Stimulated activated CD8-positive, alpha-beta memory T cell treated with anti-CD3 and anti-CD28 coated beads, Interleukin-15, amount 100 ng/mL, for 4 hours (primary cell): Measurements from ENCODE around the gene TMEM198.

ENCODE experiments used
- DNase-seq, 2 donors: peaks; one replicate each; pipeline ENCODE4 v3.0.0-alpha.2; 2020; ENCODE audit warnings: low read depth in 2 of 2

The TMEM198 gene

GRCh38 chr2:219562049-219563020 is 18.5 kb downstream of the TMEM198 start:
- DNase-seq, result no peak

- DNase-seq, result no peak
These were observed 19.6 kb downstream of the TMEM198 start for GRCh38 chr2:219563271-219563928.

GRCh38 chr2:219565130-219566080 is 21.6 kb downstream of the TMEM198 start:
- DNase-seq, result no peak

- DNase-seq, result no peak
These were observed 22.8 kb downstream of the TMEM198 start for GRCh38 chr2:219566640-219567039.

GRCh38 chr2:219567131-219567530 is 23.3 kb downstream of the TMEM198 start:
- no peak for DNase-seq

- DNase-seq, result no peak
These were observed 24.0 kb downstream of the TMEM198 start for GRCh38 chr2:219567791-219568361.

- no peak for DNase-seq
These were observed 25.2 kb downstream of the TMEM198 start for GRCh38 chr2:219569041-219569440.

- DNase-seq, result no peak
These were observed 25.8 kb downstream of the TMEM198 start for GRCh38 chr2:219569635-219570034.

- DNase-seq, result no peak
These were observed 26.5 kb downstream of the TMEM198 start for GRCh38 chr2:219570194-219570923.

- no peak for DNase-seq
These were observed 27.1 kb downstream of the TMEM198 start for GRCh38 chr2:219570924-219571310.

- no peak for DNase-seq
These were observed 27.7 kb downstream of the TMEM198 start, which contains the start of gene OBSL1 for GRCh38 chr2:219571311-219572236. TSS of gene OBSL1 (minus strand) at chr2:219571539. CDS start at chr2:219571232, 307 bp downstream.

GRCh38 chr2:219572237-219573001 is 28.6 kb downstream of the TMEM198 start, which contains the start of gene INHA:
TSS of gene INHA (plus strand) at chr2:219572310. CDS start at chr2:219572375, 65 bp downstream.
- DNase-seq, result no peak

- DNase-seq, result no peak
These were observed 29.3 kb downstream of the TMEM198 start for GRCh38 chr2:219573166-219573565.

- DNase-seq, result no peak
These were observed 30.9 kb downstream of the TMEM198 start for GRCh38 chr2:219574484-219575311.

GRCh38 chr2:219575566-219576504 is 32.0 kb downstream of the TMEM198 start:
- no peak for DNase-seq
